GM19239 (cell line): ENCODE data around the gene CASQ2.

Experiments used
- DNase-seq: peaks from one replicate; pipeline ENCODE4 v3.0.0; 2011; ENCODE audit warnings: low spot score; ENCODE audit not compliant: insufficient read length
- FAIRE-seq: peaks from 2 replicates; lab custom pipeline; 2011; peaks lifted over from hg19 to GRCh38; lab: Jason Lieb, UNC

CASQ2 gene

DNA sequence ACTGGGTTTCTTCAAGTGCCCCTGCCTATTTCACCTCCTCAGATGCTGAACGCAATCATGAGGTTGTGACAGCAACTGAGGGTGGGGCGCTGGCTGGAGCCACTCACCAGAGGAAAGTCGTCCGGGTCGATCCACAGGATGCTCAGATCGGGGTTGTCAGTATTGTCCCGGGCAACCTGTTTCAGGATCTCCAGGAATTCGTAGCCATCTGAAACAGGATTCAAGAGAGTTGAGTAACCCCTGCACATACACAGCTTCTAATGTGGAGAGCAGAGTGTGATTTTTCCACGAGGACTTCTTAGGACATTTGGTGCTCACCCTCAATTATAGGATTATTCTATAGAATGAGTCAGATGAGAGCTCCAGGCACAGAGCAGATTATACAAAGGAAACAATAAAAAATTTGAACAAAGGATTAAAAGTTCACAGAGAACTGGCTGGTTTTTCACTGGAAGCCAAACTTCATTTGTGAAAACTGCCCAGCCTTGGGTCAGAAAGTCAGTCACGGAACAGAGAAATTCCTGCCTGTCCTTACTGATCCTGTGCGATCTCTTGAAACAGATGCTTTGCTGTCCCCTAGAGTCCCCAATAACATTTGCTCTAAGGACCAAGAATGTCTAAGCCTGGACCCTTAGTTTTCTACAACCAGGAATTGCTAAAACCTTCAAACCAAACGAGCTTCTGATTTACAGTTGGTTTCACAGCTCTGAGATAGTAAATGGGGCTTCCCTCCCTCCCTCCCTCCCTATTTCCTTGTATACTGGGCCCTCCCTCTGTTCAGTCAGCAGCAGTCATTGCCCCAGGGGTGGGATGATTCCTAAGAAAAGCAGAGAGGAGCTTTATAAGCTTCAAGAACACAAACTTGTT, 63.2 kb downstream of the CASQ2 start:
- no peak for DNase-seq
- no peak for FAIRE-seq

DNA sequence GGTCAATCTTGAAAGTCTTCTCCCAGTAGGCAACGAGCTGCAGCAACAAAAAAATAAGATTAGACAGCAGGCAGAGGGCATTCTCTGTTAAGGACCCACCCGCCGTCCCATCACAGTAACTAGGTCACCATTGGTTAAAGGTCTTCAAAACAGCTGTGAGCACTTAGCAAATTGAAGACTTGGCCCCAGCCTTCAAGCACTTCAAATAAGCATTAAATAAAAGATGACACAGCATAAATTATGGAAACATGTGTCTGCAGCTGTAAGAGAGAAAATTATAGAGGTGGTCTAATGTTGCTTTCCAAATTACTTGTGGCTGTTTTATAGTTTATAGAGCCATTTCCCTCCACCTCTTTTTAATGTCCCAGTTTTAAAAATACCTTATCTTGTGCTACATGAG, 65.6 kb downstream of the CASQ2 start:
- FAIRE-seq (no peak), DNase-seq (no peak)

DNA sequence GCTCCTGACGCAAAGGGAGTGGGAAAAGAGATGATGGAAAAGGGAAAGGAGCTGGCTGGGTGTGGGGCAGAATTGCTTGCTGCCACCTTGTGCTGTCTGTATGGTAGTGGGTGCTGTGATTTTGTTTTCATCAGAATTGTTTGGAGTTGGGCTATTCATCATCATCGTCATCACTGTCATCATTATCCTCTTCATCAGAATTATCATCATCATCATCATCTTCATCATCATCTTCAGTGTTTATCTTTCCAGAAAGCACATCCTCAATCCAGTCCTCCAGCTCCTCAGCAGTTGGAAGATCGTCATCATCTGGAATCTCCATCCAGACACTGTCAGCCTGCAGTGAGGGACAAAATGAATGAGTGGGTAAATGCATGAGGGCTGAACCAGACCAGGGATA, 67.4 kb downstream of the CASQ2 start:
- no peak for FAIRE-seq
- no peak for DNase-seq

DNA sequence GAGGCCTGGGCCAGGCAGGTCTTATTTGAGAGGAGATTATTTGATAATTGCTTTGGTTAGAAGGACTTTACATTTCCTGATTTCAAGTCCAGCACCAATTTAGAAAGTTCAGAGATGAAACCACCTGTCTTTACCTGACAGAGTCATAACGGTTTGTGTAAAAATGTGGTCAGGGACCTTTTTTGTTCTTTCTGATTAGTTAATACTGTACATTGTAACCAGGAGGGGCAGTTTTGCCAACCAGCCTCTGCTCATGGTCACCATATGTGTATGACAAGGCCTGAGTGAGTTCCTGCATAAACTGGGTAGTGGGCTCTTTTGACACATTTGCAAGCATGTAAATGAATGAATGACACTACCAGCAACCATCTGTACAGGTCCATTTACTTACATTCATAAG, 70.9 kb downstream of the CASQ2 start:
- FAIRE-seq (no peak), DNase-seq (no peak)

DNA sequence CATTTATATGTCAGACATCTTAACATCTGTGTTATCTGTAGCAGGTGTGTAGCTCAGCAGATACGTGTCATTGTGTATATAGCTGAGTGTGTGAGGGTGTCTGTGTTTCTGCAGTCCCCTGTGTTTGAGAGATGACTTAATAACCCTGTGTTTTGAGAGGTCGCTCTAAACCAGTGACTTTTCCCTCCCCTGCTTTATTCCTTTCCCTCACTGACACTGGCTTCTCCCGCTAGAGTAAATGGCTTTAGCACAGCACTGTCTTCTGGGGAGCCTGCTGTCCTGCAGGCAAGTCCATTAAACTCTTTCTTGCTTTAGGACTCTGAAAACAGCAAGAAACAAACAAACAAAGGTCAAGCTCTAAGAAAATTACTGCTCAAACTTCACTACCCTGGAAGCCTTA, 73.7 kb downstream of the CASQ2 start:
- no peak for DNase-seq
- FAIRE-seq, result no peak

DNA sequence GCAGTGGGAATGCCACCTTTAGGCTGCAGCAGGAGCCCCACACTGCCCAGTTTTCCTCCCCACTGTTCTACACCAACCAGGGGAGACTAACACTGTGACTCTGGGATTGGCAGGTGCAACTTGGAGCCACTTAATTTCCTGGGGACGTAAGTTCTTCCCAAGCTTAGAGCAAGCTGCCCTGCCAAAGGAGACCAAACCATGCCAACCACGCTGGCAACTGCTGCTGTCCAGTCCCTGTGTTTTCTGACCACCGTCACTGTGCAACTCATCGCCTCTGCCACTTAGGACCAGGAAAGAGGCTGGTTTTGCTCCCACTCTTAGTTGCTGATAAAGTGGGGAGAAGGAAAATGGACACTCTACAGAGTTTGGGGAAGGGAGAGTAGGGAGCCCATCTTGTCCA, 76.3 kb downstream of the CASQ2 start:
- no peak for DNase-seq
- FAIRE-seq, result no peak

DNA sequence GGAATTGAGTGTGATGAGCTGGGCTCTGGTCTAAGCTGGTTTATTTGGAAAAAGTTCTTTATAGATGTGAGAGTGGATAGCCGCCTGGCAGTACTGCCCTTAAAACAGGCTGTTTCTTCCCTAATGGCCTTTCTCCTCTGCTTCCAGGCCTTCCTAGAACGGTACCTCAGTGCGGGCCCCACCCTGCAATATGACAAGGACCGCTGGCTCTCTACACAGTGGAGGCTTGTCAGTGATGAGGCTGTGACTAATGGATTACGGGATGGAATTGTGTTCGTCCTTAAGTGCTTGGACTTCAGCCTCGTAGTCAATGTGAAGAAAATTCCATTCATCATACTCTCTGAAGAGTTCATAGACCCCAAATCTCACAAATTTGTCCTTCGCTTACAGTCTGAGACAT, 77.5 kb downstream of the CASQ2 start:
- DNase-seq, result no peak

DNA sequence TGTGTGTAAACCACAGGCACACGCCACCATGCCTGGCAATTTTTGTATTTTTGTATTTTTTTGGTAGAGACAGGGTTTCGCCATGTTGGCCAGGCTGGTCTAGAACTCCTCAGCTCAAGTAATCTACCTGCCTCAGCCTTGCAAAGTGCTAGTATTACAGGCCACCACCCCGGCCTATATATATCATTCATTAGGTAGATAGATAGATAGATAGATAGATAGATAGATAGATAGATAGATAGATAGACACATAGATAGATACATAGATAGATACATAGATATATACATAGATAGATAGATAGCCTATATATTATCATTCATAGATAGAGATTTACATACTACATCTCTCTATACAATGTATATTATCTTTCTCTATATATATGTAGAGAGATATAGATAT, 80.8 kb downstream of the CASQ2 start:
- no peak for DNase-seq
- FAIRE-seq, result no peak

More for the DNA sequence above, 77.5 kb downstream of the CASQ2 start:
- no peak for FAIRE-seq

DNA sequence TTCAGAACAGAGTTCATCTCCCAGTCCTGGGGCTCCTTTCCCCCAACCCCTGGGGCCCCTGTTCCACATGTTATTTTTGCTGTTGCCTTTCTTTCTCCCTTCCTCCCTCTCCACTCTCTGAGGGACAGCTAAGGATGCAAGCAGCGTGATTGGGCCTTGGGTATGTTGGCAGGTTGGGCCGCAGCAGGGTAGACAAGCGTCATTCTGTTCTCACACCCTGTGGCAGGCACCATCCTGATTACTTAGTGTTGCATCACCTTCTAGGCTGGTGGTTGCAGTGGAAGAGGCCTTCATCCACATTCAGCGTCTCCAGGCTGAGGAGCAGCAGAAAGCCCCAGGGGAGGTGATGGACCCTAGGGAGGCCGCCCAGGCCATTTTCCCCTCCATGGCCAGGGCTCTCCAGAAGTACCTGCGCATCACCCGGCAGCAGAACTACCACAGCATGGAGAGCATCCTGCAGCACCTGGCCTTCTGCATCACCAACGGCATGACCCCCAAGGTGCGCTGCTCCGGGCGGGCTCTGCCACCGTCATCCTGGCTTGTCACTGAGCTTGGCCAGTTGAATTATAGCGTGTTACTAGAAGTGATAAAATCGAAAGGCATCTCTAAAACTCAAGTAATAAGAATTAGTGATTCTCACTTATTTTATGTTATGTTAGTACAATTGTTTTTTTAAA, 83.3 kb downstream of the CASQ2 start:
- DNase-seq (no peak), FAIRE-seq (no peak)

DNA sequence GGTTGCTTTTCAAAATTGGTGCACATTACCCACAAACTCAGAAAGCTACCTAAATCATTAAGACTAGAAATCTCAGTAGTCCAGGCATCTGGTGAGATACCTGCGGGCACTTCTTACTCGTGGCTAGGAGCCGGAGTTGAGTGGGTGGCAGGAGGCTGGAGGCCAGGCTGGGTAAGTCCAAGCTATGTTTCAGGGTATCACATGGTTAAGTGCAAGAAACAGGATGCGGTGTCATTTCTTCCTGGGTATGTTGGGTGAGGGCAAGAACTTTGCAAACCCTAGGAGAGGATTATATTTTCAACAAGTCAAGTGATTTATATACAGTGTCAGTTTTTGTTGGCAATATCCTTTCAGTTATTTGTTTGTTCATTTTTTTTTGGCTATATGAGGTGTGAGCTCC, 85.7 kb downstream of the CASQ2 start:
- FAIRE-seq (no peak), DNase-seq (no peak)

DNA sequence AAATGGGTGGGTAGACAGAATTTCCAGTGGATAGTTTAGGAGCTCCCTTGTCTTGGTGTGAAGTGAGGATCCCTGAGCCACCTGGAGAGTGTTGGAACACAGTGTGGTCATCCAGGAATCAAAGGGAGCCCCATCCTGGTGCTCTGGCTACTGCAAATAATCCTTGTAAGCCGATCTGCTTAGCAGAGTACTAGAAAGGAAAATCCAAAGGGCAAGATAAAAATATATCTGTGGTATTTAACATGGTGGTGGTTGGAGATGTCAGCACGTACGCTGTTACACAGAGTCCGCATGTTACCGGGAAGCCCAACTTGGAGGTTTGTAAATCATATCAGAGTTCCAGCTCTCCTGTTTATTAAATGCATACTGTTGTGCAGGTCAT, 87.8 kb downstream of the CASQ2 start:
- no peak for FAIRE-seq
- no peak for DNase-seq

DNA sequence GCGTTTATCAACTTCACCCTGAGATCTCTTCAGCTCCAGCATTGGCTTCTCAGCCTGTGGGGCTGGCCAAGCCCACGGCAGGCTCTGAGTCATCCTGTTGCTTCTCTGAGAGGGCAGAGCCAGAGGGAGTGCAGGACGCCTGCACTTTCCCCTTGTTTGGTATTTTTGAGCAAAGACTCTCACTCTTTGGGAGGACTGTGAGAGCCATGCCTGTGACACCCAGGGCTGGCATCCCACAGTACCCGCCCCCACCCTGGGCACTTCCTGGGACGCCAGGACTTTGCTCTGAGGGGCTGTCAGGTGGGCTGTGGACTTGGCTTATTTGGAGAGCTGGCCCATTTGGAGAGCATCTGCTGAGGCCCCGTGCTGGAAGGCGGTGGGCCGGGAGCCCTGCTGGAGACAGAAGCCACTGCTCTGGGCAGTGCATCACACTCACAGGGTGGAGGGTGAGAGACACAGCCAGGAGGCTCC, 89.3 kb downstream of the CASQ2 start:
- no peak for FAIRE-seq
- DNase-seq, result no peak

DNA sequence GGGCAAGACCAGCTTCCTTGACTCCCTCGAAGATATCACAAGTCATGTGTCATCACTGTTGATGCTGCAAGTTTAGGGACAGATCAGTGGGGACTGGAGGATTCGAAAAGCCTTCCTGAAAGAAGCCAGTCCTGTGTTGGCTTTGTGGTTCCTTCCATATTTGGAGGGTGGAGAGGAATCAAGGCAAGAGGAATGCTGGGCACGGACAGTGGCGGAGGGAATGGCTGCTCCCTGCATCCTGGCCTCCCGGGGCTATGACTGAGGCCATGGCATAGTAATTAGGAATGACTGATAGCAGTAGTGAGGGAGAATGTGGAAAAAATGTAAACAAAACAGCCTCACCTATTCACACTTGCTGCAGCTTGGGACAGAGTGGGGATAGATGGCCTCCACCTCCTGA, 90.4 kb downstream of the CASQ2 start:
- FAIRE-seq, result no peak
- no peak for DNase-seq

DNA sequence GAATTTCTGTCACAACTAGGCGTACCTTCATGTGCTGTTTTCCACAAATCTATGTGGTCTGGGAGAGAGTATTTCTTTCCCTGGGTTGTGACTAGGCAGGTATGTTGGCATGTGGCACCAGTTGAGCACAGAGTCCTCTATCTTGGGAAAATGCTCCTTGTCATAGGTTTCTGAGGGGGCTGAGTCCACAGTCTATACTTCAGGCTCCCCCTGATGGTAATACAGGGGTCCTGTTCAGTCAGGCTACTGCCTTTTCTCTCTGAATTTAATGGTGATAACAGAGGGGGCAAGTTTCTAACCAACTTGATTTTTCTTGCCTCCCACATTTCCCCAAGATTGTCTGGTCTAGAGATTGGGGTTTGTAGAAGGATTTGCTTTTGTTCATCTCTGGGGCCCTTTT, 90.9 kb downstream of the CASQ2 start:
- no peak for DNase-seq
- FAIRE-seq, result no peak

DNA sequence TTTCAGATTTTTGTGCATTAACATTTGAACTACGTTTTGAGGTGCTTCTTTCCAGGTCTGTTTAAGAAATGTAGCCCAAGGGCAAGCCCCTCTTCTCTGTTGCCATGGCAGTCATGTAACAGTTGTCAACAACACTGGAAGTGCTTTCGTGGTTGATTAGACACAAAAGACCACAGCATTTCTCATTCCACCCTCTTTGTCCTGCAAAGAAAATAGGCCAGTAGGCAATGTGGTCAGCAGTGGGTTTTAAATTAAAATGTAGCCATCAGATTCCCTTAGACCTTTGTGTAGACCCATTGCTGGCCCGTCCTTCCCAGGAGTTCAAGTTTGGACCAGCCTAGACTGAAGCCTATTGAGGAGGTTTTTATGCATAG, 91.3 kb downstream of the CASQ2 start:
- no peak for DNase-seq
- no peak for FAIRE-seq

DNA sequence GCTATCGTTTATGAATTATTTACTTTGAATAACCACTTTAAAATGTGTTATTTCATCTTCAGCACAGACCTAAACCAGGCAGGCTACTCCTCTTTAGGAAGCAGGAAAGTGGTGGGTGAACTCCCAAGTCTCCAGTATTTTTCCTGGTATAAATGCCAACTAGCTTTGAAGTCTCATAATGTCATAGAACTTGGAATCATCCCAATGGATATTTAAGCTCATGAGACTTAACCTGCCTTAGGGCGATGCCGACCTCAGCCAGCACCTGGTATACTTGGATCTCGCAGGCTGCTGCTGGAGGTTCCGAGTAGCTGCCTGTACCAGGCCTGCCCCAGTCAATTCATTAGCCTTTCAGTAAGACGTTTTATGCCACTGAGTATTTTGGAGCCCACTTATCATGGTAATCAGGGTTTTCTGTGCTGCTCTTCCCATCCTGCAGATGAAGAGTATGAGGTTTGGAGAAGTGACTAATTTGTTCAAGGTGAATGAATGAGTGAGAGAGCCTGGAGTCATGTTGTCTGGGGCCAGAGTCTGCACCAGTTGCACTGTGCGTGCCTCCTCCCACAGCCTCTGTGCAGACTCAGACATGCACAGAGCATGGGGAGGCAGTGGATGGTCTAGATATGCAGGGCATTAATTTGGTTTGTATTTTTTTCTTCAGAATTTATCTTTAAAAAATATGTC, 91.9 kb downstream of the CASQ2 start:
- no peak for FAIRE-seq

DNA sequence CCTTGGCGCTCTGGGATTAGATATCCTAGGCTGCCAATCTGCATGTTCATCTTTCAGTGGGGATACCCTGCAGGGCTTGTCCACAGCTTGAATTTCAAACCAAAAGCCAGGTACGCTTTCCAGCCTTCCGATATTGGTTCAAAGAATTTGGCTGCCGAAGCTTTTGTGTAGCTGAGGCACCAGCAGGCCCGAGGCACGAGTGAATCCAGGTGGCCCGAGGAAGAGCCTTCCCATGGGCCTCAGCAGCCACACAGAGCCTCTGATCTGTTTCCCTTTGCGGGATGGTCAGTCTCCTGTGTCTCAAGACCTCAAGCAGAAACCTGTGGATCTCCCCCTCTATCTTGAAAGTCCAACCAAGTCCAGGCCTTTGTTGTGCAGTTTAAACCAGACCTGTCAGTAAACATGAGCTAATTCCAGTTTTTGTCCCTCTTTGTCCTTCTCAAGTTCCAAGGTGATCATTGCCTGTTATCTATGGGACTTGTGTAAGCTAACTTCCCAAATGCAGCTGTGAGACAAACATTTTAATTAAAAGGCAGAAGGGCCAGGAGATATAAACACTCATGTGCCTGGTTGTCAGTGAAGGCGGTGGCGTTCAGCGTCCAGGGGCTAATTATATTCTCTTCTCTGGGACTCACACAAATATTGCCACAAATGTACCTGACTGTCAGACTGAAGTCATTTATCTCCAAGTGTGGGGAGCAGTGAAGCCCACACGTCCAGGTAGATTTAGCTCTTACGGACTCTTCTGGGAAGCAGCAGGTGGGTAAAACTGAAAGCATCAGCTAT, 96.1 kb downstream of the CASQ2 start:
- no peak for DNase-seq

More for the DNA sequence above, 91.9 kb downstream of the CASQ2 start:
- no peak for DNase-seq

DNA sequence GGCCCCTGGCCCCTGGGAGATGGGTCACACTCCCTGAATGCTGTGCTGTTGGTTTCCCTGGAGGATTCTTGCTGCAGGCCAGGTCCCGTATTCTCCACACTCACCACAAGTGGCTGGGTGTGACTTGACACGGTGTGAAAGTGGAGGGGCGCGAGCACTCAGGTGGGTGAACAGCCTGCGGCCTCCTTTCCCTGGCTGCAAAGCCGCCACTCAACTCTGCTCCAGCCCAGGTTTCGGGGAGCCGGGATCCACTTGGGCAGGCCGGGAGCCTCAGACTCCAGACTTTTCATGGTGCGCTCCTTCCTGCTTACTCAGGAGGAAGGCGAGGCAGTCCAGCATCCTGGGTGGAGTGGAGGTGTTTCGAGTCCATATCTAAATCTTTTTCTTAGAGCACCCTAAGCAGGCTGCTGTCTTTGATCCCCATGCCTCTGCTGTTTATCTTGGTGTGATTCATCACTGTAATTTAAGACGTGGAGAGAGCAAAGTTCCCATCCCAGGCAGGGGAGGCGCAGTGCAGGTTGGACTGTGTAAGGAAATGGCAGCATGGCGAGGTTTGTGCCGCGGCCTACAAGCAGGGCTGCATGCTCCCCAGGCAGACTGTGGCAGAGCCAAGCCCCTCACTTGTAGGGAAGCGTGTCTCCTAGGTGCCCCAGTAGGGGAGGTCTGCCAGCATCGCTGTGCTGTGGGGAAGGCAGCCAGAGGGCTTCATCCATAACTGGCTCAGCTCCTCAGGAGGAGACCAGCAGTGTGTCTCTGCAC, 97.2 kb downstream of the CASQ2 start:
- DNase-seq (no peak), FAIRE-seq (no peak)

More for the DNA sequence above, 96.1 kb downstream of the CASQ2 start:
- FAIRE-seq, result no peak

DNA sequence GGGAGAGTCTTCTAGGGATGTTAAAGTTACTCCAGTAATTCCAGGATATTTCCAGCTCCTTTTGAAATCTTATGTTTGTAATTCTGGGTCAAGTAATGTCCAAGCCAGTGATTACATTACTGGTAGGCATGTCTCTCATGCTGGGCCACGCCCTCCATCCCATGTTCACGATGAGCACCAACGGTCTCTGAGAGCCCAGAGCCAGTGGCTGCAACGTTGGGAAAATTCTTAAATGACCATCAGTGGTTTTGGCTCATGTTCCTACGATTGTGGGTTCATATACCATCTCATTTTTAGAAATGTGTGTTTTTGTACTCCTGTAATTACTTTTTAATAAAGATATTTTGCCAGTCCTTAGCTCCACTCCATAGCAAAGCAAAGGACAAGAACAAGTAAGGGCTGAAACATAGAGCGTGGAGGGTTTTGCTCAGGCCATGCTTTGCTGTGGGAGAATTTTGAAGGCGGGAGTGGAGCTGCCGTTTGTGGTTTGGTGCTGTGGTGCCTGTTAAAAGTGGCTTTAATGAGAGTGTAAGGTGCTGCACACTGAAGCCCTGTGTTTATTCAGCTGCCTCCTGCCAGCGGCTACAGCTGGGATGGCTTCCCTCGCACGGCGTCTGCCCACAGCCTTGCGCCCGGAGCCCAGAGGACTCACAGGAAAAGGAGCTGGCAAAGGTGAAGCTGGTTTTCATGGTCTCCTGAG, 97.9 kb downstream of the CASQ2 start:
- no peak for FAIRE-seq
- DNase-seq, result no peak
